ENCODE data around the gene ASB12. TPM values are rescaled to one million over a fixed set of nuclear protein-coding genes. Genes with fewer than 3 reads are reported as not detected.
A peak's percentile ranks its signal among the peaks of the same experiment; 100 is the strongest.

Gene ASB12
- polyA plus RNA-seq, 1 experiment, result 0.06 TPM

DNA sequence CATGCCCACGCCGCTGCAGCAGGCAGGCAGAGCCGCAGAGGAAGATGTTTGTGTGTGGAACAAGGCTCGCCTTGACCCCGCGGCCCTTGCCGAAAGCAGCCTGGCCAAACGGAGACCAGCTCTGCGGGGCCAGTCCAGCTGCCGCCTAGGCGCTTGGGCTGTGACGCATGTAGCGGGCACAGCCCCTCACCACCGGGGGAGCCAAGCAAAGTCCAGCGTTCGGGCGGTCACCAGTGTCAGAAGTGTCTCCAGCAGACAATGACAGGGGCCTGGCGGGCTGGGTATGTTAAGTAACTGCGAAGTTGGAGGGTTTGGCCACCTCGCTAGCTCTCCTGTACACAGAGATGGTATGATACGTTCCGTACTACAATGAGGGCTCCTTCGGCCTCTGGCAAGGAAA lies 26.2 kb downstream of the ASB12 start:
- CTCF ChIA-PET, result interaction anchor here (0.8 kb wide), 1 partner anchor 274 kb away, joined by 3 read pairs; no protein-coding TSS in a partner anchor
- Histone ChIP-seq H3K36me3 (ENCODE audit: control insufficient read depth, insufficient read depth, low read length) (no peaks in the 10 kb centered on the region), H3K4me3 (ENCODE audit: low read depth, low read length) (peak overlapping the region; percentile 62), H3K27me3 (ENCODE audit: control insufficient read depth, insufficient read depth, low read length) (no peaks in the 10 kb centered on the region)
- POLR2A ChIA-PET, result no interaction called here
- no peak for DNase-seq (ENCODE audit: low read depth)
- TF ChIP-seq, protein P1, sequence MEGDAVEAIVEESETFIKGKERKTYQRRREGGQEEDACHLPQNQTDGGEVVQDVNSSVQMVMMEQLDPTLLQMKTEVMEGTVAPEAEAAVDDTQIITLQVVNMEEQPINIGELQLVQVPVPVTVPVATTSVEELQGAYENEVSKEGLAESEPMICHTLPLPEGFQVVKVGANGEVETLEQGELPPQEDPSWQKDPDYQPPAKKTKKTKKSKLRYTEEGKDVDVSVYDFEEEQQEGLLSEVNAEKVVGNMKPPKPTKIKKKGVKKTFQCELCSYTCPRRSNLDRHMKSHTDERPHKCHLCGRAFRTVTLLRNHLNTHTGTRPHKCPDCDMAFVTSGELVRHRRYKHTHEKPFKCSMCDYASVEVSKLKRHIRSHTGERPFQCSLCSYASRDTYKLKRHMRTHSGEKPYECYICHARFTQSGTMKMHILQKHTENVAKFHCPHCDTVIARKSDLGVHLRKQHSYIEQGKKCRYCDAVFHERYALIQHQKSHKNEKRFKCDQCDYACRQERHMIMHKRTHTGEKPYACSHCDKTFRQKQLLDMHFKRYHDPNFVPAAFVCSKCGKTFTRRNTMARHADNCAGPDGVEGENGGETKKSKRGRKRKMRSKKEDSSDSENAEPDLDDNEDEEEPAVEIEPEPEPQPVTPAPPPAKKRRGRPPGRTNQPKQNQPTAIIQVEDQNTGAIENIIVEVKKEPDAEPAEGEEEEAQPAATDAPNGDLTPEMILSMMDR (IDR thresholded peaks at IDR 0.05; ENCODE audit: insufficient read depth, low read depth, low read length), result no peak

DNA sequence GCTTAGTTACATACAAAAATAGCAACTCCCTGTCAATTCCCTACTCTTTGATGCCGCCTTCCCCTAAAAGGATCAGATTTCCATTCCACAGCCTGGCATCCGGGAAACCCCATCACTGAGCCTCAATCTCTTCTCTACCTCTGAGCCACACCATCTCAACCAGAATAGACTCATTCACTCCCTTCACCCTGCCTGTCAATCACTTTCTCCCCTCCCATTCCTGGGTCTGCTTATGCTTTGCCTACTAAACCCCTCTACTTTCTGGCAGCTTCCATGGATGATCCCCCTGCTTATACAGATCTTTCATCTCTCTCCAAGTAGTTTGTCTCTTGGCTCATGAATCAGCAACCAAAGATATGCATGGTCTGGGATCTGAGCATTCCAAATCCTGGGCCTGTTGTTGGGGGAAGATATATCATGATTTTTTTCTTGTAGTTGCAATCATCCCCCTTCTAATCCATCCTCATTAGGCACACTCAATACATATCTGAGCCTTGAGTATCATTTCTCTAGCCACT lies 27.5 kb downstream of the ASB12 start:
- CTCF ChIA-PET, result no interaction called here
- no peak overlapping the region for H3K4me3 ChIP-seq (ENCODE audit: low read depth, low read length)
- no peak for DNase-seq (ENCODE audit: low read depth)
- no peaks in the 10 kb centered on the region for H3K36me3 ChIP-seq (ENCODE audit: control insufficient read depth, insufficient read depth, low read length)
- TF ChIP-seq, protein P1 (IDR thresholded peaks at IDR 0.05; ENCODE audit: insufficient read depth, low read depth, low read length), result no peak
- no peaks in the 10 kb centered on the region for H3K27me3 ChIP-seq (ENCODE audit: control insufficient read depth, insufficient read depth, low read length)
- POLR2A ChIA-PET, result no interaction called here

DNA sequence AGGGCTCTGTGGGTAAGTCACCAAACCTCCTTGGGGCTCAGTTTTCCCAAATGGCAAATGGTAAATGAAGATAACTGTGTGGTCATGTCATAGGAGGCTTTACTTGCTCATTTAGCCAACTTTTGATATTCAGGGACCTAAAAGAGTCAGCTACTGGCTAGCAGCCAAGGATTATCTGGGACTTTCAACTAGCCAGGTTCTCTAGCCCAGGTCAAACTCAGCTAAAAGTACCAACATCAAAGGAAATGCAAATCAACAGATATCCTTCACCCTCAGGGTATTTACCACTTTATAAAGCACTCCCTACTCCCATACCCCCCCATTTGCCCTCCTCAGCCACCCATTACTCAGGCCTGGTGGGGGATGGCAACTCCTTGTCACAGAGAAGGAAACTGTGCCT lies 32.4 kb downstream of the ASB12 start:
- H3K27me3 ChIP-seq (ENCODE audit: control insufficient read depth, insufficient read depth, low read length), result no peaks in the 10 kb centered on the region
- ChIA-PET POLR2A (no interaction called here), CTCF (no interaction called here)
- DNase-seq (ENCODE audit: low read depth), result no peak
- no peak overlapping the region for H3K4me3 ChIP-seq (ENCODE audit: low read depth, low read length)
- TF ChIP-seq, protein P1 (IDR thresholded peaks at IDR 0.05; ENCODE audit: insufficient read depth, low read depth, low read length), result no peak
- H3K36me3 ChIP-seq (ENCODE audit: control insufficient read depth, insufficient read depth, low read length), result no peaks in the 10 kb centered on the region

DNA sequence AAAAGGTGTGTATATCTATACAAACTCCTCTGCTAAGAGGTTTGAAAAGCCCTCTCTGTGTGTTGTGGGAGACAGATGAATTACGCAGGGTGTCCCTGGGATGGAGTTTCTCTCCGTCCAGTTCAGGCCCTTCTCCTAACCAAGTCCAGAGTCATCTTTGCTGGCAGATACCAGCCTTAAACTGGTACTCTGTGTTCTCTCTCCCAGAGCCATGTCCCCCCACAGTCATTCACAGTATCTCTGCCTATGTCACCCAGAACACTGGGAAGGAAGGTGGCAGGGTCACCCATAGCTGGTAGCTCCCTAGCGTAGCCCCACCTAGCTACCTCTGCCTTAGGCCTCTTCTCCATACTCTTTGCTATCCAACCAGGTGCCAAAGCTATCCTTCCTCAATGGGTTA lies 33.8 kb downstream of the ASB12 start:
- no peak for DNase-seq (ENCODE audit: low read depth)
- no peaks in the 10 kb centered on the region for H3K36me3 ChIP-seq (ENCODE audit: control insufficient read depth, insufficient read depth, low read length)
- TF ChIP-seq, protein P1 (IDR thresholded peaks at IDR 0.05; ENCODE audit: insufficient read depth, low read depth, low read length), result no peak
- no peak overlapping the region for H3K4me3 ChIP-seq (ENCODE audit: low read depth, low read length)
- ChIA-PET POLR2A (no interaction called here), CTCF (no interaction called here)
- H3K27me3 ChIP-seq (ENCODE audit: control insufficient read depth, insufficient read depth, low read length), result no peaks in the 10 kb centered on the region

DNA sequence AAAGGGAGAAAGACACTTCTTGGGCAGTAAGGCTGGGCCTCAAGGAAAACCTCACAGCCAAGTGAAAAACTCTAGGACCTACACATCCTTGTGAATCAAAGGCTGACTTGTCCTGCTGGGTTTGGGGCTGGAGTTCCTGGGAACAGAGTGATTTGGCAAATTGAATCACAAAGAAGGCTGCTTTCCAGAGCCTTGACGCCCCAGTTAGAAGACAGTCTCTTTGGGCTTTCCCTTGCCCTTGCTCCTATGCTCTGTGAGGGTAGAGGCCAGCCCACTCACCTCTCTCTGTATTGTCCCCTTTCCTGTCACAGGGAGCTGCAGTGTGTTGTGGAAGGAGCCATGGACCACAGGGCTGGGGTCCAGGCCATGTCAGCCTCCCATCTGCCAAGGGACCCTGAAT lies 34.5 kb downstream of the ASB12 start:
- CTCF ChIA-PET, result no interaction called here
- TF ChIP-seq, protein P1 (IDR thresholded peaks at IDR 0.05; ENCODE audit: insufficient read depth, low read depth, low read length), result no peak
- DNase-seq (ENCODE audit: low read depth), result no peak
- Histone ChIP-seq H3K36me3 (ENCODE audit: control insufficient read depth, insufficient read depth, low read length) (no peaks in the 10 kb centered on the region), H3K4me3 (ENCODE audit: low read depth, low read length) (no peak overlapping the region), H3K27me3 (ENCODE audit: control insufficient read depth, insufficient read depth, low read length) (no peaks in the 10 kb centered on the region)
- POLR2A ChIA-PET, result no interaction called here
